Mesothelial cell of epicardium (in vitro differentiated cells): ENCODE results near the gene SMOC2. TPM values are rescaled to one million over a fixed set of nuclear protein-coding genes. Genes with fewer than 3 reads are reported as not detected.

ENCODE experiments used
- DNase-seq, 2 experiments: peaks; one replicate each; pipeline ENCODE4 v3.0.0; 2021; ENCODE audit warnings: low spot score in 2 of 2; ENCODE audit not compliant: unreplicated experiment in 2 of 2
- H3K27ac Mint-ChIP-seq: 2 replicates; pipeline ENCODE4 v1.8.0; 2021; ENCODE audit warnings: mixed read lengths
- H3K27me3 Mint-ChIP-seq: 2 replicates; pipeline ENCODE4 v1.8.0; 2021; ENCODE audit warnings: low read depth, mixed read lengths
- H3K36me3 Mint-ChIP-seq: 2 replicates; pipeline ENCODE4 v1.8.0; 2021; ENCODE audit warnings: mixed read lengths
- H3K4me1 Mint-ChIP-seq: 2 replicates; pipeline ENCODE4 v1.8.0; 2021; ENCODE audit warnings: mixed read lengths
- H3K4me3 Mint-ChIP-seq: 2 replicates; pipeline ENCODE4 v1.8.0; 2021; ENCODE audit warnings: mild to moderate bottlenecking, moderate library complexity, mixed read lengths
- H3K9me3 Mint-ChIP-seq: 2 replicates; pipeline ENCODE4 v1.8.0; 2021; ENCODE audit warnings: mixed read lengths
- total RNA-seq: library from RNA; stranded (reverse); gene quantifications from 3 replicates; pipeline ENCODE4 v1.2.1, GENCODE V29; 2021
- TF ChIP-seq, protein P1 (sequence below): fragments of 200-600 bp; sonication (generic); IDR thresholded peaks from one replicate; pipeline ENCODE4 v1.5.0; 2021; ENCODE audit warnings: antibody characterized with exemption; ENCODE audit not compliant: unreplicated experiment

SMOC2 gene
- total RNA-seq, 1 donor from 2014 or later: 4.4 TPM

DNA sequence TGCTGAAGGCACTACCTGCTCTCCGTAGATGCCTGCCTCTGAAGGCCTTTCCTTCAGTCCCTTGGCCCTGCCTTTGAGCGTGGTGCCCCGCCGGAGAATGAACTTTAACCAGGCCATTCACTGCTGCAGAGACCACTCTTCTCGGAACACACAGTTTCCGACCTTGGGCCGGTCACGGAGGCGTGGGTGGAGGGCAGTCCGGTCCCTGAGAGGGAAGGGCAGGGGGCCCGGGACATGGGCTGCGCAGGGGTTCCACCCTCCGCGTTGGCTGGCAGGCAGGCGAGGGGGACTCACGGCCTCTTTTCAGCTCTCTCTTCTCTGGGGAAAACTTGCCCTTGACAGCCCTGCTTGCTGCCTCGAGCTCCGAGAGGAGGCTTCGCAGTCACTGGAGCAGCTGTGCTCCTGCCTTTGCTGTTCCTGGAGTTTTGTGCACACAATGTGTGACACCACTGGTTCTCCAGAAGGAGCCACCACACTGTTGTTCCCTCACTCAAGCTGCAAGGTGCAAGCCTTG lies 187.8 kb downstream of the SMOC2 start:
- Mint-ChIP-seq H3K4me3 (no peak overlapping the region), H3K36me3 (no peaks in the 10 kb centered on the region), H3K27ac (no peak overlapping the region), H3K9me3 (peaks cover 6% of the 10 kb centered on the region), H3K4me1 (peaks cover 44% of the 10 kb centered on the region), H3K27me3 (no peaks in the 10 kb centered on the region)
- TF ChIP-seq, protein P1, sequence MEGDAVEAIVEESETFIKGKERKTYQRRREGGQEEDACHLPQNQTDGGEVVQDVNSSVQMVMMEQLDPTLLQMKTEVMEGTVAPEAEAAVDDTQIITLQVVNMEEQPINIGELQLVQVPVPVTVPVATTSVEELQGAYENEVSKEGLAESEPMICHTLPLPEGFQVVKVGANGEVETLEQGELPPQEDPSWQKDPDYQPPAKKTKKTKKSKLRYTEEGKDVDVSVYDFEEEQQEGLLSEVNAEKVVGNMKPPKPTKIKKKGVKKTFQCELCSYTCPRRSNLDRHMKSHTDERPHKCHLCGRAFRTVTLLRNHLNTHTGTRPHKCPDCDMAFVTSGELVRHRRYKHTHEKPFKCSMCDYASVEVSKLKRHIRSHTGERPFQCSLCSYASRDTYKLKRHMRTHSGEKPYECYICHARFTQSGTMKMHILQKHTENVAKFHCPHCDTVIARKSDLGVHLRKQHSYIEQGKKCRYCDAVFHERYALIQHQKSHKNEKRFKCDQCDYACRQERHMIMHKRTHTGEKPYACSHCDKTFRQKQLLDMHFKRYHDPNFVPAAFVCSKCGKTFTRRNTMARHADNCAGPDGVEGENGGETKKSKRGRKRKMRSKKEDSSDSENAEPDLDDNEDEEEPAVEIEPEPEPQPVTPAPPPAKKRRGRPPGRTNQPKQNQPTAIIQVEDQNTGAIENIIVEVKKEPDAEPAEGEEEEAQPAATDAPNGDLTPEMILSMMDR: no peak
- DNase-seq: no peak

DNA sequence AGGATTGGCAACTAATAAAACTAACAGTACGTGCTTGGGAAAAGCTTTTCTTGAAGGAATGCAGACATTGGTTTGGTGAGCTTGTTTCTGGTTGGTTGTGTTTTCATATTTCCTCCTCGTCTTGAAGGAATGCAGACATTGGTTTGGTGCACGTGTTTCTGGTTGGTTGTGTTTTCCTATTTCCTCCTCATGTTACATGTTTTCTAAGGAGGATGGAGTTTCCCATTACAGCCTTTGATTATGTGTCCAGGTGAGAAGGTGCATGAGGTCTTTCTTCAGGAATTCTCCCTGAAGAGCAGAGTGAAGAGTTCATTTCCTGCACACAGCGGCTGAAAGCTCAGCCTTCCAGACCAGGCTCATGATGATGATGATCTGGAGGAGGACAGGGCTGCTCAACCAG lies 190.6 kb downstream of the SMOC2 start:
- H3K9me3 Mint-ChIP-seq: peaks cover 9% of the 10 kb centered on the region
- TF ChIP-seq, protein P1: no peak
- no peak for DNase-seq
- H3K4me1 Mint-ChIP-seq: peaks cover 44% of the 10 kb centered on the region
- H3K27ac Mint-ChIP-seq: no peak overlapping the region
- no peaks in the 10 kb centered on the region for H3K27me3 Mint-ChIP-seq
- no peaks in the 10 kb centered on the region for H3K36me3 Mint-ChIP-seq
- H3K4me3 Mint-ChIP-seq: no peak overlapping the region

DNA sequence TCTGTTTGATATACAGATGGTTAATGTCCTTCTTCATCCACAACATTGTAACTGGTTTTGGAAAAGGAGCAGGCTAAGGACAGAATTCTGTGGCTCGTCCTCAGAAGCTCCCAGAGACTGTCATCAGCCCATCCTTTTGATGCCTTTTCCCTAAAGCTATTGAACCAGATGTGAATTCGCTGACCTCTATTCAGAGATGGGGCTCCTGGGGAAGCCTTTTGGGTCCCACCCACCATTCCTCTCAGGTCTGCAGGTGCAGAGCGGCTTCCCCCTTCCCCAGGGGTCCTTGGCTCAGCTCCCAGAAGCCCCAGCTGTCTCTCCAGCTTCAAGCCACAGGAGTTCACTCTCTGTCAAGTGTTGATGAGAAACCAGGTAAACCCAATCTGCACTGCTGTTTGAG lies 191.7 kb downstream of the SMOC2 start:
- H3K9me3 Mint-ChIP-seq: peaks cover 9% of the 10 kb centered on the region
- no peak for DNase-seq
- H3K27ac Mint-ChIP-seq: no peak overlapping the region
- H3K27me3 Mint-ChIP-seq: no peaks in the 10 kb centered on the region
- H3K4me1 Mint-ChIP-seq: peaks cover 42% of the 10 kb centered on the region
- TF ChIP-seq, protein P1: no peak
- no peaks in the 10 kb centered on the region for H3K36me3 Mint-ChIP-seq
- H3K4me3 Mint-ChIP-seq: no peak overlapping the region

DNA sequence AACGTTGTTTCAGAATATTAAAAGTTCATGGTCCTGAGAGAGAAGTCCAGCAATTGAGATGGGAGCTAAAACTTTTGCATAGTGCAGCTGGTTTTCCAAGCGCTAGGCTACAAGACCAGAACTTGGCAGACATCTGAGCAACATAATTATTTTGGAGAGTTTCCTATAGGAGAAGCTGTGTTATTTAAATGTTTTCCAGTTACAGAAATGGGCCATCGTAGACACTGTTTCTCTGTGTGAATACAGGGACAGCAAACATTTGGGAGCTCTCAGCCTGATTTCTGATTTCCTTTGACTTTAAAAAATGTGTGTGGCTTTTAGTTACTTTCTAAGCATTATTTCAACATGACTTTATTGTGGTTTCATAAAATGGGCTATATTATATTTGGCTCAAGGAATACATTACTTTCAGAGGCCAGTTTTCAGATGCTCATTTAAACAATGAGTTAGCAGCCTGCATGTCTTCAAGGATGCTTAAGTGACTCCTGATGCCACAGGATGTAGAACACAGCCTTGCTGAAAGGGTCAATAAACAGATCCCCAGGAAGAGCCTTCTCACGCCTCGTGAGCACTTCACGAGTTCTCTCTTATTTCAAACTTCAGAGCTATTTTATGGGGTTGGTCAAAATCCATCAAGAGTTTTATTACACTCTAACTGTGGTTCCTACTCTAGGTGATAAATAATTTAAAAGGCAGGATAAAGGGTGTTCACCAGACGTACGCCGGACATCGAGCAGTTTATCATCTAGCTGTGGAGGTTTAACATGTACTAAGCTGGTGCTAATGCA lies 193.8 kb downstream of the SMOC2 start:
- H3K36me3 Mint-ChIP-seq: no peaks in the 10 kb centered on the region
- no peak for DNase-seq
- no peaks in the 10 kb centered on the region for H3K27me3 Mint-ChIP-seq
- H3K27ac Mint-ChIP-seq: no peak overlapping the region
- peaks cover 9% of the 10 kb centered on the region for H3K9me3 Mint-ChIP-seq
- no peak overlapping the region for H3K4me3 Mint-ChIP-seq
- H3K4me1 Mint-ChIP-seq: peaks cover 52% of the 10 kb centered on the region
- TF ChIP-seq, protein P1: no peak

DNA sequence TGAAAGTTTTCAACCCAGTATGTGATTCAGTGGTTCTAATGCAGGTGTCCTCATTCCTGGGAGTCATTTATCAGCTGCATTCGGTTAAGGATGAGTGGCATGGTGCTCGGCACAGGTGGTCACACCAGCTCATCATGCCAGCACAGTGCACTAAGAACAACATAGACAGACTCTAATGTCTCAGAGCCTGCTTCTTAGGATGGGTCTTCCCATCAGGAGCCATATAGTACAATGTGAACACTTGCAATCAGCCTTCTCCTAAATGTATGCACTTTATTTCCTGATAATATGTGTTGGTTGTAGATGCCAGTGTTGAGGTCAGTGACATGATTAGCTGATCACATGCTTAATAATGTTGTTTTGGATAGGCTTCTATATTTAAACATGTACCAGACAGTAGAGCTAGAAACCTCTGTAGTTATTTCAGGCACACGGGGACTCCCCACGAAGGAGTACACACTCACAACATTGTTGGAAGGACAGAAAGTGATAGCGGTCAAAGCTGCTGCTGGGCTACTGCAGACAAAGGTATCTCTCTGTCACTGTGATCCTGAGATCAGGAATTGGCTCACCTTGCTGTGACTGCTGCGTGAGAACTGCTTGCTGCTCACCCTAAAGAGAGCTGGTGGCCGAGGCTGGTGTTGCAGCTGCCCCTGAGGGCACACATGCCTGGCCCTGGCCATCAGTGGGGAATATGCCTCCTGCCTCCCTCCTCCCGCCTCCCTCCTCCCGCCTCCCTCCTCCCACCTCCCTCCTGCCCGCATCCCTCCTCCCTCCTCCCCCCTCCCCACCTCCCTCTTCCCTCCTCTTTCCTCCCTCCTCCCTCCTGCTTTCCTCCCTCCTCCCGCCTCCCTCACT lies 195.4 kb downstream of the SMOC2 start:
- H3K4me3 Mint-ChIP-seq: no peak overlapping the region
- DNase-seq: no peak
- H3K9me3 Mint-ChIP-seq: peaks cover 9% of the 10 kb centered on the region
- H3K27me3 Mint-ChIP-seq: no peaks in the 10 kb centered on the region
- TF ChIP-seq, protein P1: no peak
- H3K36me3 Mint-ChIP-seq: no peaks in the 10 kb centered on the region
- H3K4me1 Mint-ChIP-seq: peaks cover 59% of the 10 kb centered on the region
- peak overlapping the region; percentile 22 for H3K27ac Mint-ChIP-seq
